ENCODE data around the gene ANKRD36B.
"Not testable (repeated sequence)": the region's sequence is repeated elsewhere in the genome, so short reads cannot be mapped to it uniquely, and the experiment has no call there.

DNA sequence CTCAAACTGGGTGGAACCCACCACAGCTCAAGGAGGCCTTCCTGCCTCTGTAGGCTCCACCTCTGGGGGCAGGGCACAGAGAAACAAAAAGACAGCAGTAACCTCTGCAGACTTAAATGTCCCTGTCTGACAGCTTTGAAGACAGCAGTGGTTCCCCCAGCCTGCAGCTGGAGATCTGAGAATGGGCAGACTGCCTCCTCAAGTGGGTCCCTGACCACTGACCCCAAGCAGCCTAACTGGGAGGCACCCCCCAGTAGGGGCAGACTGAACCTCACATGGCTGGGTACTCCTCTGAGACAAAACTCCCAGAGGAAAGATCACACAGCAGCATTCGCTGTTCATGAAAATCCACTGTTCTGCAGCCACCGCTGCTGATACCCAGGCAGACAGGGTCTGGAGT is 63.8 kb downstream of the ANKRD36B start:
- not testable (repeated sequence) for TF ChIP-seq POLR2A (IDR thresholded peaks at IDR 0.05)
- TF ChIP-seq, protein P1, sequence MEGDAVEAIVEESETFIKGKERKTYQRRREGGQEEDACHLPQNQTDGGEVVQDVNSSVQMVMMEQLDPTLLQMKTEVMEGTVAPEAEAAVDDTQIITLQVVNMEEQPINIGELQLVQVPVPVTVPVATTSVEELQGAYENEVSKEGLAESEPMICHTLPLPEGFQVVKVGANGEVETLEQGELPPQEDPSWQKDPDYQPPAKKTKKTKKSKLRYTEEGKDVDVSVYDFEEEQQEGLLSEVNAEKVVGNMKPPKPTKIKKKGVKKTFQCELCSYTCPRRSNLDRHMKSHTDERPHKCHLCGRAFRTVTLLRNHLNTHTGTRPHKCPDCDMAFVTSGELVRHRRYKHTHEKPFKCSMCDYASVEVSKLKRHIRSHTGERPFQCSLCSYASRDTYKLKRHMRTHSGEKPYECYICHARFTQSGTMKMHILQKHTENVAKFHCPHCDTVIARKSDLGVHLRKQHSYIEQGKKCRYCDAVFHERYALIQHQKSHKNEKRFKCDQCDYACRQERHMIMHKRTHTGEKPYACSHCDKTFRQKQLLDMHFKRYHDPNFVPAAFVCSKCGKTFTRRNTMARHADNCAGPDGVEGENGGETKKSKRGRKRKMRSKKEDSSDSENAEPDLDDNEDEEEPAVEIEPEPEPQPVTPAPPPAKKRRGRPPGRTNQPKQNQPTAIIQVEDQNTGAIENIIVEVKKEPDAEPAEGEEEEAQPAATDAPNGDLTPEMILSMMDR (IDR thresholded peaks at IDR 0.05): not testable (repeated sequence)

Measured in sigmoid colon (tissue), 3 donors.